ENCODE results near the gene MT1B. TPM values are rescaled to one million over a fixed set of nuclear protein-coding genes. Genes with fewer than 3 reads are reported as not detected.

The MT1B gene
- total and polyA plus RNA-seq, 4 donors = 1.2 to 1.5 TPM; not detected in 2

DNA sequence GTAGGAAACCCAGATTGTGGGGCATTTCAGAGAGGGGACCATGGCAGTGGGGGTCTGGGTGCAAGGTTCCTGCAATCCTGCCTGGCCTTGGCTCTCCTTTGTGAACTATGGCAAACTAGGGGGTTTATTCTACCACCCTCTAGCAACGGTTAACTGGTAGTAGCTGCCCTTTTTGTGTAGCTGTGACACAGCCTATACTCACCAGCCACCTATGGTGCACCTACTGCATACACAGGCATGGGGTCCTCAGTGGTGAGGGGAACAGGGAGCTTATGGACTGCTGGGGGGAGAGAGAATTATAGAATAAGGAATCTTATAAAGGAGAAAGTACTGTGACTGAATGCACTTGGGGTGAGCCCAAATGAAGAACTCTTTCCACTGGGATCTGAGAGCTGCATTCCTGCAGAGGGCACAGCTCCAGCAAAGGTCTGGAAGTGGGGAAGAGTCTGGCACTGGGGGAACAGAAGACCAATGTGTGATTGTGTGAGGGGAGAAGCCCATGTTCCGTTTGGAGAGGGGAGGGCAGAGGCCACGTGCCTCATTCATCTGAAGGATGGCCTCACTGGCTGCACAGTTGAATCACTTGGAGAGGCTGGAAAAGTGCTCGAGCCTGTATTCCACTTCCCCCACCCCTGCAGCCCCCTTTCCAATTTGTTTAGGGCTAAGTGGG, 32.7 kb downstream of the MT1B start:
- no peak for DNase-seq (ENCODE audit: low spot score)
- WGBS = 35% methylated on average over 4 of the region's 4 CpGs

More for the DNA sequence above, 32.7 kb downstream of the MT1B start:
- Histone ChIP-seq H3K27ac (ENCODE audit: low read depth in 1 of 2, low read length in 2 of 2) (peak overlapping the region; percentile 80 to 89), H3K27me3 (ENCODE audit: control insufficient read depth in 4 of 4, insufficient read depth in 4 of 4, low read length in 3 of 4) (no peaks in the 10 kb centered on the region), H3K9ac (ENCODE audit: low read depth in 1 of 2, low read length in 2 of 2) (peak overlapping the region; percentile 39 to 83), H3K9me3 (ENCODE audit: control insufficient read depth in 4 of 4, low read length in 3 of 4) (no peaks in the 10 kb centered on the region), H3K36me3 (ENCODE audit: control insufficient read depth in 4 of 4, insufficient read depth in 3 of 4, low read depth in 1 of 4, low read length in 3 of 4) (no peaks in the 10 kb centered on the region), H3K4me3 (ENCODE audit: low read depth in 1 of 3, low read length in 3 of 3) (peak overlapping the region; percentile 60 to 78 (median 77)), H3K4me1 (ENCODE audit: control insufficient read depth in 4 of 4, insufficient read depth in 4 of 4, low read length in 3 of 4) (peaks cover 4 to 19% (median 10%) of the 10 kb centered on the region in 4 donors)
- TF ChIP-seq, protein P1, sequence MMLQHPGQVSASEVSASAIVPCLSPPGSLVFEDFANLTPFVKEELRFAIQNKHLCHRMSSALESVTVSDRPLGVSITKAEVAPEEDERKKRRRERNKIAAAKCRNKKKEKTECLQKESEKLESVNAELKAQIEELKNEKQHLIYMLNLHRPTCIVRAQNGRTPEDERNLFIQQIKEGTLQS (IDR thresholded peaks at IDR 0.05) = peak; percentile 4
- TF ChIP-seq FOXA2 (IDR thresholded peaks at IDR 0.05) = no peak
- TF ChIP-seq HNF4A (conservative IDR thresholded peaks at IDR 0.05) = no peak
- peak in 1 of 2 donors; percentile 1 for TF ChIP-seq RXRA (IDR thresholded peaks at IDR 0.05)
- TF ChIP-seq GABPA (IDR thresholded peaks at IDR 0.05 in 1 of 2, conservative IDR thresholded peaks at IDR 0.05 in 1 of 2) = no peak
- peak; percentile 13 for TF ChIP-seq HNF4G (IDR thresholded peaks at IDR 0.05)
- TF ChIP-seq YY1 (IDR thresholded peaks at IDR 0.05) = no peak
- TF ChIP-seq, protein P2, sequence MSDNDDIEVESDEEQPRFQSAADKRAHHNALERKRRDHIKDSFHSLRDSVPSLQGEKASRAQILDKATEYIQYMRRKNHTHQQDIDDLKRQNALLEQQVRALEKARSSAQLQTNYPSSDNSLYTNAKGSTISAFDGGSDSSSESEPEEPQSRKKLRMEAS (IDR thresholded peaks at IDR 0.05) = no peak
- no peak for TF ChIP-seq TAF1 (conservative IDR thresholded peaks at IDR 0.05)
- no peak for TF ChIP-seq RAD21 (IDR thresholded peaks at IDR 0.05)
- no peak for TF ChIP-seq CTCF (IDR thresholded peaks at IDR 0.05; ENCODE audit: low read depth, low read length, missing input control)
- TF ChIP-seq JUND (IDR thresholded peaks at IDR 0.05) = peak in 1 of 2 donors; percentile 23
- no peak for TF ChIP-seq FOXA1 (IDR thresholded peaks at IDR 0.05)
- TF ChIP-seq, protein P3, sequence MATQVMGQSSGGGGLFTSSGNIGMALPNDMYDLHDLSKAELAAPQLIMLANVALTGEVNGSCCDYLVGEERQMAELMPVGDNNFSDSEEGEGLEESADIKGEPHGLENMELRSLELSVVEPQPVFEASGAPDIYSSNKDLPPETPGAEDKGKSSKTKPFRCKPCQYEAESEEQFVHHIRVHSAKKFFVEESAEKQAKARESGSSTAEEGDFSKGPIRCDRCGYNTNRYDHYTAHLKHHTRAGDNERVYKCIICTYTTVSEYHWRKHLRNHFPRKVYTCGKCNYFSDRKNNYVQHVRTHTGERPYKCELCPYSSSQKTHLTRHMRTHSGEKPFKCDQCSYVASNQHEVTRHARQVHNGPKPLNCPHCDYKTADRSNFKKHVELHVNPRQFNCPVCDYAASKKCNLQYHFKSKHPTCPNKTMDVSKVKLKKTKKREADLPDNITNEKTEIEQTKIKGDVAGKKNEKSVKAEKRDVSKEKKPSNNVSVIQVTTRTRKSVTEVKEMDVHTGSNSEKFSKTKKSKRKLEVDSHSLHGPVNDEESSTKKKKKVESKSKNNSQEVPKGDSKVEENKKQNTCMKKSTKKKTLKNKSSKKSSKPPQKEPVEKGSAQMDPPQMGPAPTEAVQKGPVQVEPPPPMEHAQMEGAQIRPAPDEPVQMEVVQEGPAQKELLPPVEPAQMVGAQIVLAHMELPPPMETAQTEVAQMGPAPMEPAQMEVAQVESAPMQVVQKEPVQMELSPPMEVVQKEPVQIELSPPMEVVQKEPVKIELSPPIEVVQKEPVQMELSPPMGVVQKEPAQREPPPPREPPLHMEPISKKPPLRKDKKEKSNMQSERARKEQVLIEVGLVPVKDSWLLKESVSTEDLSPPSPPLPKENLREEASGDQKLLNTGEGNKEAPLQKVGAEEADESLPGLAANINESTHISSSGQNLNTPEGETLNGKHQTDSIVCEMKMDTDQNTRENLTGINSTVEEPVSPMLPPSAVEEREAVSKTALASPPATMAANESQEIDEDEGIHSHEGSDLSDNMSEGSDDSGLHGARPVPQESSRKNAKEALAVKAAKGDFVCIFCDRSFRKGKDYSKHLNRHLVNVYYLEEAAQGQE (IDR thresholded peaks at IDR 0.05) = no peak
- TF ChIP-seq ZBTB33 (IDR thresholded peaks at IDR 0.05) = no peak
- TF ChIP-seq NR2F2 (IDR thresholded peaks at IDR 0.05) = no peak
- TF ChIP-seq SP1 (IDR thresholded peaks at IDR 0.05) = no peak
- TF ChIP-seq EGR1 (IDR thresholded peaks at IDR 0.05; ENCODE audit: low read depth in 2 of 2) = peak in 1 of 2 donors; percentile 10

Measured in liver (tissue), 9 donors.